NCI-H748 treated with DMSO at 0.1 percent for 48 hours (cell line): ENCODE data around the gene MAGEB10.
"Not testable (repeated sequence)": the region's sequence is repeated elsewhere in the genome, so short reads cannot be mapped to it uniquely, and the experiment has no call there.

ENCODE experiments used
- DNase-seq: peaks from one replicate; lab custom pipeline; 2025; lab: John Stamatoyannopoulos, UW

Gene MAGEB10, protein sequence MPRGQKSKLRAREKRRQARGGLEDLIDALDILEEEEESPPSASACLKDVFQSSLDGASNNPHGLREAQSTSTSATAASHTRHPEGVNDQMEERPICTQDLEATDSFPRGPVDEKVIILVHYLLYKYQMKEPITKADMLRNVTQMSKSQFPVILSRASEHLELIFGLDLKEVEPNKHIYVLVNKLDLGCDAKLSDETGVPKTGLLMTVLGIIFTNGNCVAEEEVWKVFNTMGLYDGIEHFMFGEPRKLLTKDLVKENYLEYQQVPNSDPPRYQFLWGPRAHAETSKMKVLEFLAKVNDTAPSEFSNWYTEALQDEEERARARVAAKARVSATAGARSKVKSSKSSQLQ

DNA sequence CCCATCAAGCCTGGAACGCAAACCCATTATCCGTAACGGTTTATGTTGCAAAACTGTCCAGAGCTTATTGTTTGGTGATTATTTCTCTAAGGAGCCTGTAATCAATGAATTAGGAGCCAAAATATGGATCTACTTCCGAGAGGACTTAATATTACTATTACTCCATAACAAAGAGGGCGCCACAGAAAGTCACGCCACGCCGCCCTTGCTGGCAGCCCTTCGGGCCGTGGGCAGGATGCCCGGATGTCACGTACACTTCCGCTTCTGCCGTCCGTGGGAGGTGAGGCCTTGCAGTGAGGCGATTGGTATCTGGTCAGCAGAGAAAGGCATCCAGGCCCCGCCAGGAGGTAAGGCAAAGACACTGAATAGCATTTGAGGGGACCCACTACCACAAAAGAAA lies at the start of gene MAGEB10:
Gene MAGEB10, plus strand, starts transcription at position 301 of the 400 bp plus-strand sequence. CDS start 13,317 bp downstream, outside the sequence.
- no peak for DNase-seq

DNA sequence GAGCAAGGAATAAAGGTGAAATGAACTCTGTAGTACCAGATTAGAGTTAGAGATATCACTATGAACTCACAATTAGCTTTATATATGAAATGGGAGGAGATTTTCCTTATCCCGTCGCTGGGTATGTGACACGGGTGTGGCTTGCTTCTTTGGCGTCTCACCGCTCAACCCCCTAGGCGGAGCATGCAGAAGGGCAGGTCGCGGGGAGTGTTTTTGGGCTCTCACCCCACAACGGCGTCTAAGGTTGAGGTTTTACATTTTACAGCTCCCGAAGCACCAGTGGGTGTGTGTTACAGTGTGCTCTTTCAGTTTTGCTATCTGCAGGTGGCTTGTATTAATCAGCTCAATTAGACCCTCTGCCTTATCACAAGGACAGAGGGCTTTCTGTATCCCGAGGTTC lies 42.1 kb upstream of the MAGEB10 start:
- no peak for DNase-seq

DNA sequence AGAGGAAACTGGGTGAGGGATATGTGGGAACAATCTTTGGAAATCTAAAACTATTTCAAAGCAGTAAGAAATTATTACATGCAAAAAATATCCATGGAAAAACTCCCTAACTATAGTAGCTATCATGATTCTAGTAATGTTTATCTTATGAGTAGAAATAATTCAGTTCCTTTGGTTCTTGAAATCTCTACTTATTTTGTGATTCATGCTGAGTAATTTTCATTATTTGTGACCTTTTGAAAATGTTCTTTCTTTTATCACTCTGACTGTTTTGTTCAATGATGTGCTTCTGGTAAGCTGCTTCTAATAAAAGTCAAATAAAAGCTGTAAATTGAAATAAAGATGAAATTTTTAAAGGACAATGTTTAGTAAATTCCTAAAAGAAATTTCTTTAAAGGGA lies 40.4 kb upstream of the MAGEB10 start:
- DNase-seq, result no peak

DNA sequence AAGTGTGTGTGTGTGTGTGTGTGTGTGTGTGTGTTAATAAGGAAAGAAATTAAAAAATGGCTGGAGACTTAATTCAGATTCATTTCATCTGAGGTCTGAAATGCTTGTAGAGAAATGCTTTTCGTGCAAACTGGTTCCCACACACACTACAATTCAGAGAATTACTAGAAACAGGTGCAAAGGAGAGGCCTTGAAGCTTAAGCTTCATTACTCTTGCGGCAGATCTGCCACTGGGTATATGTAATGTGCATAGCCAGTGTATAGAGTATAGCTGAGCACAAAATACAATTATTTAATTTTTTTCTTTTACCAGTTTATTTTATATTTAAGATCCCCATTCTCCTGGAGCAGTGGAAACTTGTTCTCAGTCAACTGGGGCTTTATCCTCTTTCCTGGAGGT lies 31.8 kb upstream of the MAGEB10 start:
- DNase-seq, result no peak

DNA sequence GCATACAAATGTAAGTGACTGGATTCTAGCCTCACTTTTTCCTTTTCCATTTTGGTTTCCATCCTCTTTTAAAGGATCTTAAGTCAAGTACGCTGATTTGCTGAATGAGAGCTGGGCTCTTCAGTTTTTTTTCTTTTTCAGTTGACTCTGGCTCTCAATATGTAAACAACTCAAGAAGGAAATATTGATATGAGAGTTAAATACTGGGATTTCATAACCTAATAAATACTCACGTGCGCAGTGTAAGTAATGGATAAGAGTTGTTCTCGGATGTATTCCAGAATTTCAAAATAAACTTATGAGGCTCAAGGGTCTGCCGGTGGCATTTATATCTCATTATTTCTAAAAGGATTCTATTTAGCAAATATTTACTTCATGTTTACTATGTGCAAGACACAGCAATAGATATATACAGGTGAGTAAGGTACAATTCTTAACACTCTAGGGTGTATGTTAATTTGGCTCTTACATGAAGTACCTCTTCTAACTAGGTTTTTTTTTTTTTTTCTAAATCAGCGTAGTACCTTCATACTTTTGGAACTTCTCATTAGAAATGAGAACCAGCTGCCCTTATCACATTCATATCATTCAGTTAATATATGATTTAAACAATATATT lies 11.0 kb upstream of the MAGEB10 start:
- DNase-seq, result no peak

DNA sequence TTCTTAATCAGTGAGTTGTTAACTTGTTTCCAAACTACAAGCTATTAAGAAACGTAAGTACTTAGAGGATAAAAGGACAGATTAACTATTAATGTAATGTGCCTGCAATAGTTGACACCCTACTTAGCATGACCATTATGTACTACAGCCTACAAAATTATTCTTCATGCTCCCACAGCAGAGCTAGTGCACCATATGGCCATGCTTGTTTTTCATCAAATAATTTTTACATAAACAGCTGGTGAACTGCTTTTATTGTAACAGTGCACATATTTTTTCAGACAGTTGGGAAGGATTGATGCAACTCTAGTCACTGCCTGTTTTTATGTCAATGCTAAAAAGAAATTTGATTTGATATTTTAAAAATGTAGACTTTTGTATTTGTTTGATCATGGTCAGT lies 10.2 kb upstream of the MAGEB10 start:
- no peak for DNase-seq

DNA sequence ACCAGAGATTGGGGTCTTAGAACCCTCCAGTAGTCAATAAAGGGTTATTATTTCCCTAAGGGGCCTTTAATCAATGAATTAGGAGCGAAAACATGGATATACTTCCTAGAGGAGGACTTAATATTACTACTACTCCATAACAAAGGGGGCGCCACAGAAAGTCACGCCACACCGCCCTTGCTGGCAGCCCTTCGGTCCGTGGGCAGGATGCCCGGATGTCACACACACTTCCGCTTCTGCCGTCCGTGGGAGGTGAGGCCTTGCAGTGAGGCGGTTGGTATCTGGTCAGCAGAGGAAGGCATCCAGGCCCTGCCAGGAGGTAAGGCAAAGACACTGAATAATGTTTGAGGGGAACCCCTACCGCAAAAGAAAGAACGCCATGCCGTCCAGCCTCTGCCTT lies 436 bp downstream of the MAGEB10 start:
- no peak for DNase-seq

DNA sequence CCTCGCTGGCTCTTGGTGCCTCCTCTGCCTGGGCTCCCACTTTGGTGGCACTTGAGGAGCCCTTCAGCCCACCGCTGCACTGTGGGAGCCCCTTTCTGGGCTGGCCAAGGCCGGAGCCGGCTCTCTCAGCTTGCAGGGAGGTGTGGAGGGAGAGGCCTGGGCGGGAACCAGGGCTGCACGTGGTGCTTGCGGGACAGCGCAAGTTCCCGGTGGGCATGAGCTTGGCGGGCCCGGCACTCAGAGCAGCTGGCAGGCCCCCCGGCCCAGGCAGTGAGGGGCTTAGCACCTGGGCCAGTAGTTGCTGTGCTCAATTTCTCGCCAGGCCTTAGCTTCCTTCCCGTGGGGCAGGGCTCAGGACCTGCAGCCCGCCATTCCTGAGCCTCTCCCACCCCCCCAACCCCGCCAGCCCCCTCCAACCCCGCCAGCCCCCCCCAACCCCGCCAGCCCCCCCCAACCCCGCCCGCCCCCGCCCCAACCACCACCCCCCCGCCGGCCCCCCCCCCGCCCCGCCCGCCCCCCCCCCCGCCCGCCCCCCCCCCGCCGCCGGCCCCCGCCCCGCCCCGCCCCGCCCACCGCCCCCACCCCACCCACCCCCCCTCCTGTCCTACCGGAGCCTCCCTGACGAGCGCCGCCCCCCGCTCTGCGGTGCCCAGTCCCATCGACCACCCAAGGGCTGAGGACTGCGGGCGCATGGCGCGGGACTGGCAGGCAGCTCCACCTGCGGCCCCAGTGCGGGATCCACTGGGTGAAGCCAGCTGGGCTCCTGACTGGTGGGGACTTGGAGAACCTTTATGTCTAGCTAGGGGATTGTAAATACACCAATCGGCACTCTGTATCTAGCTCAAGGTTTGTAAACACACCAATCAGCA lies 1.4 kb downstream of the MAGEB10 start:
- DNase-seq, result not testable (repeated sequence)

DNA sequence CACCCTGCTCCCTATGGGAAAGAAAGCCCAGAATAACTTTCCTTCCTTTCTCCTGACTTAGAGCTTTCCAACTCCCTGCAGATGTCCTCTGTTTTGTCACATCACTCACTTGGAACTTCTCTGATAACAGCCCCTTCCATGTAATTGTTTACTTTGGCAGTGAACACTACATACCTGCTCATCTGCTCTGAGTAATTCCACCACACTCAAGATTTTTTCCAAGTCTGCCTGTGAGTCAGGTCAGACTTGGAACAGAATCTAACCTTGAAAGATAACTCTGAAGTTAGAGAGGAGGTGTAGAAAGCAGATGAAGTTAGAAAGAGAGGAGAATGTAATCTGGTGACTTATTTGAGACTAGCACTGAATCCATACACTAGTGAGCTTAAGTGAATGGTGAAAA lies 7.4 kb downstream of the MAGEB10 start:
- DNase-seq, result no peak

DNA sequence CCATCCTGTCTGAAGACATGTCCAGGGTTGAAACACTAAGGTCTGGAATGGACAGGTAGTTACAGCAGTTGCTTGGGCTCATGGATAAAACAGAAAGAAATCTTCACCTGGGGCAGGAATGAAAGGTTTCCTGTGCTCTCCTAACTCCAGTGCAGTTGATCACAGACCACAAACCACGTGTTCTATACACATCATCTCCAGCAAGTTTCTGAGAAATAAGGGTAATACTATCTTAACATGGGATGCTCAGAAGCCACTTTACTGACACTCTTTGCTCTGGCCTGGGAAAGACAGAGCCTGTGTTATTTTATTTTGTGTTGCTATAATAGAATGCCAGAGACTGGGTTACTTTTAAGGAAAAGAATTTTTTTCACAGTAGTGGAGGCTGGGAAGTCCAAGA lies 16.0 kb downstream of the MAGEB10 start:
- no peak for DNase-seq

DNA sequence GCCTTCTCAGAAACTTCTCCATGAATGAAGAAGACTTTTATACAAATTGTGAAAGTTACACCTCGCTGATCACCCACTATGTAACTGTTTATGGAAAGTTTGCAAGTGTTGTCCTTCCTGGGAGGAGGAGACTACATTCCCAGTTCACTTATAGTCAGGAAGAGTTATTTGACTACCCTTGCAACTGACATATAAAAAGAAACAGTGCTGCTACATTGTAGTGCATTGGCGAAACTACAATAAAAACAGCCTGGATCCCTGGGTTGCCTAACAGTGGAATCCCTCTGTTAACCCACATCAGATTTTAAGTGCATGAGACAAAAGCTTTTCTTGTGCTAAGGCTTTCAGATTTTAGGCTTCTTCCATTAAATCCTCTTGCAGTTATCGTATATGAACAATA lies 30.4 kb downstream of the MAGEB10 start:
- DNase-seq, result no peak

DNA sequence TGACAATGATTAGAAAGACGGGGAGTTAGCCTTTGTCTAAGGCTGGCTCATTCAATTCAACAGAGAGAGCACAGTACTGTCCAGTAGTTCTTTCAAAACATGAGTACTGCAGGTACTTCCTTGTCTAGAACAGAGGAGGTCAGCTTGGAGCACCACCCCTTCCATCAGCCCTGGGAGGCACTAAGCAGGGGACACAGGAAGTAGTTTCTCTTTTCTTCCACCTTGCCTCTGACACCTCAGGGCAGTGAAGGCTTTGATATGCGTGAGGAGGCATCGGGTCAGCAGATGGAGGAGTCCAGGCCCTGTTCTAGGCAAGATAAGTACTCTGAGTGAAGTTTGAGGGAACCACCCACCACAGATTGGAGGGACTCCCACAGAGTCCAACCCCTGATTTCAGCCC lies 33.1 kb downstream of the MAGEB10 start:
- no peak for DNase-seq

DNA sequence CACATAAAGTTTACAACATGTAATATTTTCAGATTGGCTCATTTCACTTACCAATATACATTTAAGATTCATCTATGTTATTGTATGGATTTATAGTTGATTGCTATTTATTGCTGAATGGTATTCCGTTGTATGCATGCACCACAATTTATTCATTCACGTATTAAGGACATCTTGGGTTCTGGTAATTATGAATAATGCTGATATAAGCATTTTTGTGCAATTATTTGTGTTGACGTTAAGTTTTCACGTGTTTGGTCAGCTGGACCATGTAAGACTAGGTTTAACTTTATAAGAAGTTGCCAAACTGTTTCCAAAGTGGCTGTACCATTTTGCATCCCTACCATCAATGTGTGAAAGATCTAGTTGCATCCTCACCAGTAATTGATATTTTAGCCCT lies 35.1 kb downstream of the MAGEB10 start:
- no peak for DNase-seq

DNA sequence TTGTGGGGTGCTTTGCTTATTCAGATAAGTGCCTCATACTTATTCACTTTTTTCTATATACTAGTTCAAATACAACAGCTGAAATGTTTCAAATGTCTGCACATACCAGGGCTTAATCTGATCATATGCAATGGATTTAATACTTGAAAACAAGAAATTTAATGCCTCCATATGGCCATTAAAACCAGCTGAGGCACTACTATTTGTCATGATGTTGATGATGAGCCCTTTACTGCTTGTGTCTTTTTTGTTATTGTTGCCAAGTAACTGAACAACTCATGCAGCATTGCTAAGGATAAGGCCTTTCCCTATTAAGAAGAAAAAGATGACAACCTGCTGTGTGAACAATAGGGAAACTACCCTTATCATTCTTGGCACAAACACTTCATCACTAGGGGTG lies 52.5 kb downstream of the MAGEB10 start:
- no peak for DNase-seq

DNA sequence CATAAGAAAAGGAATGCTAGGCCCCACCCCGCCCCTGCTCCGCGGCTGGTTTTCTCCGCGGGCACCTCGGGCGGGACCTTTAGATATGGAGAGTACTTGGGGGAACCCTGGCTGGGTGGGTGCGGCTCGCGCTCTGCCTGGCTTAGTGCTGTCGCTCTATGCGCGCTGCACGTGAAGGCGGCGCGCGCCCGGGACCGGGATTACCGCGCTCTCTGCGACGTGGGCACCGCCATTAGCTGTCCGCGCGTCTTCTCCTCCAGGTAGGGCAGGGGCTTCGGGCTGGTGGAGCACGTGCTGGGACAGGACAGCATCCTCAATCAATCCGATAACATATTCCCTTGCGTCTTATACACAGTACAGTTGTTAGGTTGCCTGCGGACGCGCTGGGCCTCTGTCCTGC lies 56.0 kb downstream of the MAGEB10 start:
- DNase-seq, result no peak
